HepG2 (cell line): Measurements from ENCODE around the gene IRF3. TPM values are rescaled to one million over a fixed set of nuclear protein-coding genes. Genes with fewer than 3 reads are reported as not detected.

Source experiments
- ARID5B ChIP-seq: IDR thresholded peaks from 2 replicates; pipeline ENCODE4 v1.4.0; 2020; ENCODE audit warnings: mild to moderate bottlenecking, missing genetic modification reagents
- ETV5 ChIP-seq: IDR thresholded peaks from 2 replicates; pipeline ENCODE4 v1.6.1; 2018; ENCODE audit warnings: missing biosample characterization, missing genetic modification reagents, inconsistent platforms, borderline replicate concordance
- KDM5A ChIP-seq: fragments of 200-600 bp; sonication (generic); IDR thresholded peaks from 2 replicates; pipeline ENCODE4 v1.7.0; 2018; ENCODE audit warnings: antibody characterized with exemption, mild to moderate bottlenecking, low read length, borderline replicate concordance
- MIXL1 ChIP-seq: IDR thresholded peaks from 2 replicates; pipeline ENCODE4 v1.6.1; 2016
- MXD4 ChIP-seq: IDR thresholded peaks from 2 replicates; pipeline ENCODE4 v1.6.1; 2016; ENCODE audit warnings: mild to moderate bottlenecking, missing biosample characterization, missing genetic modification reagents
- NONO ChIP-seq, 2 experiments: fragments of 450-650 bp in 1 of 2; sonication (generic) in 1 of 2; formaldehyde crosslinking in 1 of 2; IDR thresholded peaks in 1 of 2; conservative IDR thresholded peaks in 1 of 2; 2 replicates each; pipeline versions ENCODE4 v1.6.1 to v1.8.0; 2017 to 2022; ENCODE audit warnings: mild to moderate bottlenecking in 1 of 2, missing genetic modification reagents in 1 of 2, moderate library complexity in 1 of 2
- POLR2A ChIP-seq, 2 experiments: IDR thresholded peaks; 2 replicates each; pipeline ENCODE4 v1.6.1; 2011; ENCODE audit warnings: low read depth in 2 of 2, low read length in 2 of 2, mild to moderate bottlenecking in 1 of 2, moderate library complexity in 1 of 2; ENCODE audit not compliant: insufficient read depth in 1 of 2
- SAFB2 ChIP-seq: sonication (generic); formaldehyde crosslinking; IDR thresholded peaks from 2 replicates; pipeline ENCODE4 v1.5.1; 2020; ENCODE audit warnings: missing genetic modification reagents, low read depth, mild to moderate bottlenecking, borderline replicate concordance
- SP5 ChIP-seq: IDR thresholded peaks from 2 replicates; pipeline ENCODE4 v1.6.1; 2016; ENCODE audit warnings: low read depth, borderline replicate concordance
- SPEN ChIP-seq: sonication (generic); formaldehyde crosslinking; IDR thresholded peaks from 2 replicates; pipeline ENCODE4 v1.5.1; 2020; ENCODE audit warnings: low read depth, mild to moderate bottlenecking, missing genetic modification reagents
- SUZ12 ChIP-seq: fragments of 150-350 bp; IDR thresholded peaks from 2 replicates; pipeline ENCODE4 v1.6.1; 2014; ENCODE audit warnings: low read depth, low read length
- TSC22D2 ChIP-seq: sonication (generic); formaldehyde crosslinking; IDR thresholded peaks from 2 replicates; pipeline ENCODE4 v1.5.1; 2020; ENCODE audit warnings: missing genetic modification reagents, mild to moderate bottlenecking, borderline replicate concordance
- ZBTB20 ChIP-seq: sonication (generic); formaldehyde crosslinking; IDR thresholded peaks from 2 replicates; pipeline ENCODE4 v1.8.1; 2023; ENCODE audit warnings: missing genetic modification reagents, low read depth, mild to moderate bottlenecking, borderline replicate concordance
- ZNF18 ChIP-seq: sonication (generic); formaldehyde crosslinking; IDR thresholded peaks from 2 replicates; pipeline ENCODE4 v1.8.0; 2022; ENCODE audit warnings: mild to moderate bottlenecking, missing genetic modification reagents; ENCODE audit not compliant: insufficient replicate concordance
- ZNF619 ChIP-seq: sonication (generic); formaldehyde crosslinking; IDR thresholded peaks from 2 replicates; pipeline ENCODE4 v1.4.0; 2020; ENCODE audit warnings: mild to moderate bottlenecking, missing genetic modification reagents
- polyA plus RNA-seq, 8 experiments: library from polyadenylated mRNA; depleted of rRNA in 3 of 8; stranded (reverse) in 7 of 8; unstranded in 1 of 8; fragments of >200 nt; fragmentation: Illumina TruSeq in 4 of 8; extraction: Trizol in 4 of 8; gene quantifications; 2 replicates each; pipeline versions ENCODE4 v1.2.1 to v1.2.3, GENCODE V29; 2011 to 2016; ENCODE audit warnings: low read depth in 4 of 8, missing spikeins in 1 of 8, mixed read lengths in 1 of 8; ENCODE audit not compliant: insufficient read depth in 1 of 8
- total RNA-seq, 5 experiments: library from RNA; depleted of rRNA; stranded (reverse); fragments of >200 nt; fragmentation: Illumina TruSeq; extraction: Trizol; gene quantifications; 2 replicates each; pipeline ENCODE4 v1.2.3, GENCODE V29; 2016; ENCODE audit warnings: low read depth in 1 of 5
- TF ChIP-seq, protein P1 (sequence below): IDR thresholded peaks from 2 replicates; pipeline ENCODE4 v1.6.1; 2016; ENCODE audit warnings: mild to moderate bottlenecking, missing biosample characterization, missing genetic modification reagents
- TF ChIP-seq, protein P2 (sequence below): fragments of 450-650 bp; IDR thresholded peaks from 2 replicates; pipeline ENCODE4 v1.6.1; 2016
- TF ChIP-seq, protein P3 (sequence below): sonication (generic); formaldehyde crosslinking; IDR thresholded peaks from 2 replicates; pipeline ENCODE4 v1.4.0; 2020; ENCODE audit warnings: mild to moderate bottlenecking, missing genetic modification reagents

IRF3 gene
- total and polyA plus RNA-seq, 2 of the 13 experiments (the other 11 are each of a cell fraction or from before 2014, with no cell fraction given): 61.9 to 65.5 TPM

DNA sequence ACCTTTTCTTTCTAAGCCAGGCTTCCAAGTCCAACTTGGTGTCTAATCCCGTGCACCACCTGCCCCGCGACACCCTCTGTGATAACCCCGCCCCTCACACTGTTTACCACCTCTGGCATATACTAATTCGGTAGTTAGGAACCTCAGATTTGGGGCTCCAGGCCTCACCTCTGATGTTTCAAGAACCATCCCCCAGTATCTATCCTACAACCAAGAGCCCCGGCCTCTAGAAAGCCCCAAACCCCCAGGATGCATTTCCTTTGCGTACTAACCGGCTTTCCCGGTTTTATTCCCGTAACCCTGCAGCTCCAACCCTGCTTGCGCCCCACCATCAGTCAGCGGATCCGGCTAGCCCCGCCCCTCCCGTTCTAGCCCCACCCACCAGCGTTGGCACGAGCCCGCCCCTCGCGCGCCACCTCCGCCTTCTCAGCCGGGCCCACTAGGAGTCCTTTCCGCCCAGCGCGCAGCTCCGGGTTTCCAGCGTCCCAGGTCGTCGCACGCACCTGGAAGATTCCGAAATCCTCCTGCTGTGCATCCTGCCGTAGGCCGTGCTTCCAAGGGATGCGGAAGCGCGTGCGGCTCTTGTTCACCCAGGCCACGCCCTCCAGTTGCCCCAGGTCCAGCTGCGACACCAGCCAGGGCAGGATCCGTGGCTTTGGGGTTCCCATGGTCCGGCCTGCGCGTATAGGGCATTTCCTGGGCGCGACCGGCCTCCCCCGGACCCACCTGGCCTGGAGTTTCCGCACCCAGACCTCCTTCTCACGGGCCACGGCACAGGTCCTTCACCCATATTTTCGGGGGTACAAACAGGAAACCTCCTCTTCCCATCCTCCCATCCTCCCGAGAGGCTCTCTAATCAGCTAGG lies 1.3 kb downstream of the IRF3 start (continued):
- TF ChIP-seq ARID5B (CRISPR knock-in tag) (0 out of 2 replicates have a peak, but pooled peaks have one; percentile 25), SP5 (CRISPR knock-in tag) (peak; percentile 51; the same call in 1 of the 2 replicates), SUZ12 (no peak), MIXL1 (CRISPR knock-in tag) (no peak), KDM5A (no peak), ZNF18 (CRISPR knock-in tag) (peak; percentile 28), ETV5 (CRISPR knock-in tag) (peak; percentile 40; the same call in 1 of the 2 replicates), POLR2A (IDR thresholded peaks at IDR 0.05; ENCODE audit: insufficient read depth in 1 of 2, low read depth in 2 of 2, low read length in 2 of 2) (peak; percentile 53 to 82), SPEN (peak; percentile 37; the same call in 1 of the 2 replicates), SAFB2 (CRISPR knock-in tag) (no peak), ZNF619 (CRISPR knock-in tag) (peak; percentile 47; the same call in 1 of the 2 replicates), NONO (IDR thresholded peaks at IDR 0.05) (no peak), NONO (CRISPR knock-in tag; conservative IDR thresholded peaks at IDR 0.05) (peak; percentile 79; the same call in 1 of the 2 replicates), TSC22D2 (CRISPR knock-in tag) (0 out of 2 replicates have a peak, but pooled peaks have one; percentile 40), MXD4 (CRISPR knock-in tag) (0 out of 2 replicates have a peak, but pooled peaks have one; percentile 38), ZBTB20 (peak; percentile 20; the same call in 1 of the 2 replicates)
- TF ChIP-seq, protein P1, sequence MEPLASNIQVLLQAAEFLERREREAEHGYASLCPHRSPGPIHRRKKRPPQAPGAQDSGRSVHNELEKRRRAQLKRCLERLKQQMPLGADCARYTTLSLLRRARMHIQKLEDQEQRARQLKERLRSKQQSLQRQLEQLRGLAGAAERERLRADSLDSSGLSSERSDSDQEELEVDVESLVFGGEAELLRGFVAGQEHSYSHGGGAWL (CRISPR knock-in tag): peak; percentile 50; the same call in 1 of the 2 replicates
- TF ChIP-seq, protein P2, sequence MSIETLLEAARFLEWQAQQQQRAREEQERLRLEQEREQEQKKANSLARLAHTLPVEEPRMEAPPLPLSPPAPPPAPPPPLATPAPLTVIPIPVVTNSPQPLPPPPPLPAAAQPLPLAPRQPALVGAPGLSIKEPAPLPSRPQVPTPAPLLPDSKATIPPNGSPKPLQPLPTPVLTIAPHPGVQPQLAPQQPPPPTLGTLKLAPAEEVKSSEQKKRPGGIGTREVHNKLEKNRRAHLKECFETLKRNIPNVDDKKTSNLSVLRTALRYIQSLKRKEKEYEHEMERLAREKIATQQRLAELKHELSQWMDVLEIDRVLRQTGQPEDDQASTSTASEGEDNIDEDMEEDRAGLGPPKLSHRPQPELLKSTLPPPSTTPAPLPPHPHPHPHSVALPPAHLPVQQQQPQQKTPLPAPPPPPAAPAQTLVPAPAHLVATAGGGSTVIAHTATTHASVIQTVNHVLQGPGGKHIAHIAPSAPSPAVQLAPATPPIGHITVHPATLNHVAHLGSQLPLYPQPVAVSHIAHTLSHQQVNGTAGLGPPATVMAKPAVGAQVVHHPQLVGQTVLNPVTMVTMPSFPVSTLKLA: peak; percentile 28; the same call in 1 of the 2 replicates
- TF ChIP-seq, protein P3, sequence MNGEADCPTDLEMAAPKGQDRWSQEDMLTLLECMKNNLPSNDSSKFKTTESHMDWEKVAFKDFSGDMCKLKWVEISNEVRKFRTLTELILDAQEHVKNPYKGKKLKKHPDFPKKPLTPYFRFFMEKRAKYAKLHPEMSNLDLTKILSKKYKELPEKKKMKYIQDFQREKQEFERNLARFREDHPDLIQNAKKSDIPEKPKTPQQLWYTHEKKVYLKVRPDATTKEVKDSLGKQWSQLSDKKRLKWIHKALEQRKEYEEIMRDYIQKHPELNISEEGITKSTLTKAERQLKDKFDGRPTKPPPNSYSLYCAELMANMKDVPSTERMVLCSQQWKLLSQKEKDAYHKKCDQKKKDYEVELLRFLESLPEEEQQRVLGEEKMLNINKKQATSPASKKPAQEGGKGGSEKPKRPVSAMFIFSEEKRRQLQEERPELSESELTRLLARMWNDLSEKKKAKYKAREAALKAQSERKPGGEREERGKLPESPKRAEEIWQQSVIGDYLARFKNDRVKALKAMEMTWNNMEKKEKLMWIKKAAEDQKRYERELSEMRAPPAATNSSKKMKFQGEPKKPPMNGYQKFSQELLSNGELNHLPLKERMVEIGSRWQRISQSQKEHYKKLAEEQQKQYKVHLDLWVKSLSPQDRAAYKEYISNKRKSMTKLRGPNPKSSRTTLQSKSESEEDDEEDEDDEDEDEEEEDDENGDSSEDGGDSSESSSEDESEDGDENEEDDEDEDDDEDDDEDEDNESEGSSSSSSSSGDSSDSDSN: peak; percentile 70
